ENCODE results near the gene BFAR. TPM values are rescaled to one million over a fixed set of nuclear protein-coding genes. Genes with fewer than 3 reads are reported as not detected.

BFAR gene
- total and polyA plus RNA-seq, 2 experiments from 2014 or later: 44.6 to 98.9 TPM

GRCh38 chr16:14640538-14640937, 7.8 kb downstream of the BFAR start:
- no peak for DNase-seq (ENCODE audit: low spot score)

GRCh38 chr16:14641206-14641605, 8.5 kb downstream of the BFAR start:
- peaks cover 92% of the 10 kb centered on the region for H3K79me2 ChIP-seq
- no peak overlapping the region for H2AFZ ChIP-seq
- H3K27ac ChIP-seq: no peak overlapping the region
- H3K4me2 ChIP-seq: no peak overlapping the region
- TF ChIP-seq EZH2phosphoT487 (IDR thresholded peaks at IDR 0.05; ENCODE audit: low read depth, severe bottlenecking, unreplicated experiment) (no peak), CTCF (IDR thresholded peaks at IDR 0.05; ENCODE audit: poor library complexity) (no peak), EZH2 (IDR thresholded peaks at IDR 0.05; ENCODE audit: borderline replicate concordance) (no peak)
- DNase-seq (ENCODE audit: low spot score): no peak
- no peak overlapping the region for H3K4me3 ChIP-seq
- H3K9me2 ChIP-seq (replicated peaks; ENCODE audit: insufficient read depth): no peaks in the 10 kb centered on the region
- no peaks in the 10 kb centered on the region for H3K36me3 ChIP-seq (replicated peaks; ENCODE audit: insufficient read depth, low read depth)
- WGBS (ENCODE audit: low lambda C conversion rate, missing lambda C conversion rate): 94% methylated on average over 8 of the region's 8 CpGs
- H3K27me3 ChIP-seq: no peaks in the 10 kb centered on the region
- peaks cover 12% of the 10 kb centered on the region for H3K4me1 ChIP-seq (ENCODE audit: insufficient read depth)
- H3K9me3 ChIP-seq (ENCODE audit: low read depth): no peaks in the 10 kb centered on the region
- peaks cover 38% of the 10 kb centered on the region for H4K20me1 ChIP-seq (ENCODE audit: insufficient read depth, poor library complexity, severe bottlenecking)

More at GRCh38 chr16:14640538-14640937, 7.8 kb downstream of the BFAR start:
- H3K4me3 ChIP-seq: no peak overlapping the region
- no peaks in the 10 kb centered on the region for H3K9me2 ChIP-seq (replicated peaks; ENCODE audit: insufficient read depth)
- TF ChIP-seq EZH2phosphoT487 (IDR thresholded peaks at IDR 0.05; ENCODE audit: low read depth, severe bottlenecking, unreplicated experiment): no peak
- no peak for TF ChIP-seq EZH2 (IDR thresholded peaks at IDR 0.05; ENCODE audit: borderline replicate concordance)
- no peak for TF ChIP-seq CTCF (IDR thresholded peaks at IDR 0.05; ENCODE audit: poor library complexity)
- no peak overlapping the region for H3K4me2 ChIP-seq
- H2AFZ ChIP-seq: no peak overlapping the region
- peaks cover 41% of the 10 kb centered on the region for H4K20me1 ChIP-seq (ENCODE audit: insufficient read depth, poor library complexity, severe bottlenecking)
- no peaks in the 10 kb centered on the region for H3K27me3 ChIP-seq
- peaks cover 18% of the 10 kb centered on the region for H3K4me1 ChIP-seq (ENCODE audit: insufficient read depth)
- peaks cover 95% of the 10 kb centered on the region for H3K79me2 ChIP-seq
- H3K36me3 ChIP-seq (replicated peaks; ENCODE audit: insufficient read depth, low read depth): no peaks in the 10 kb centered on the region
- 95% methylated on average over 10 of the region's 10 CpGs for WGBS (ENCODE audit: low lambda C conversion rate, missing lambda C conversion rate)
- H3K27ac ChIP-seq: no peak overlapping the region
- H3K9me3 ChIP-seq (ENCODE audit: low read depth): no peaks in the 10 kb centered on the region

GRCh38 chr16:14641926-14642325, 9.2 kb downstream of the BFAR start:
- TF ChIP-seq CTCF (IDR thresholded peaks at IDR 0.05; ENCODE audit: poor library complexity) (no peak), EZH2phosphoT487 (IDR thresholded peaks at IDR 0.05; ENCODE audit: low read depth, severe bottlenecking, unreplicated experiment) (no peak), EZH2 (IDR thresholded peaks at IDR 0.05; ENCODE audit: borderline replicate concordance) (no peak)
- H3K9me2 ChIP-seq (replicated peaks; ENCODE audit: insufficient read depth): no peaks in the 10 kb centered on the region
- peaks cover 38% of the 10 kb centered on the region for H4K20me1 ChIP-seq (ENCODE audit: insufficient read depth, poor library complexity, severe bottlenecking)
- no peaks in the 10 kb centered on the region for H3K27me3 ChIP-seq
- H3K4me2 ChIP-seq: no peak overlapping the region
- DNase-seq (ENCODE audit: low spot score): no peak
- peaks cover 92% of the 10 kb centered on the region for H3K79me2 ChIP-seq
- no peaks in the 10 kb centered on the region for H3K36me3 ChIP-seq (replicated peaks; ENCODE audit: insufficient read depth, low read depth)
- no peak overlapping the region for H3K27ac ChIP-seq
- H3K4me1 ChIP-seq (ENCODE audit: insufficient read depth): peaks cover 10% of the 10 kb centered on the region
- WGBS (ENCODE audit: low lambda C conversion rate, missing lambda C conversion rate): 98% methylated on average over 7 of the region's 7 CpGs
- H3K4me3 ChIP-seq: no peak overlapping the region
- no peaks in the 10 kb centered on the region for H3K9me3 ChIP-seq (ENCODE audit: low read depth)
- no peak overlapping the region for H2AFZ ChIP-seq

- no peaks in the 10 kb centered on the region for H3K36me3 ChIP-seq (replicated peaks; ENCODE audit: insufficient read depth, low read depth)
- TF ChIP-seq CTCF (IDR thresholded peaks at IDR 0.05; ENCODE audit: poor library complexity): no peak
- TF ChIP-seq EZH2phosphoT487 (IDR thresholded peaks at IDR 0.05; ENCODE audit: low read depth, severe bottlenecking, unreplicated experiment): no peak
- no peak for TF ChIP-seq EZH2 (IDR thresholded peaks at IDR 0.05; ENCODE audit: borderline replicate concordance)
These were observed 17.1 kb downstream of the BFAR start for GRCh38 chr16:14649816-14650215.

More at GRCh38 chr16:14649816-14650215, 17.1 kb downstream of the BFAR start:
- 97% methylated on average over 10 of the region's 10 CpGs for whole genome bisulfite sequencing (ENCODE audit: low lambda C conversion rate, missing lambda C conversion rate)
- Histone ChIP-seq H3K27ac (no peak overlapping the region), H3K4me2 (no peak overlapping the region), H3K9me2 (replicated peaks; ENCODE audit: insufficient read depth) (no peaks in the 10 kb centered on the region), H2AFZ (no peak overlapping the region), H3K9me3 (ENCODE audit: low read depth) (no peaks in the 10 kb centered on the region), H3K4me1 (ENCODE audit: insufficient read depth) (no peaks in the 10 kb centered on the region), H3K27me3 (no peaks in the 10 kb centered on the region), H3K4me3 (no peak overlapping the region), H3K79me2 (peaks cover 20% of the 10 kb centered on the region), H4K20me1 (ENCODE audit: insufficient read depth, poor library complexity, severe bottlenecking) (peaks cover 6% of the 10 kb centered on the region)
- no peak for DNase-seq (ENCODE audit: low spot score)
